ENCODE measurements around the gene BUD13. TPM values are rescaled to one million over a fixed set of nuclear protein-coding genes. Genes with fewer than 3 reads are reported as not detected.

BUD13 gene
- total and polyA plus RNA-seq, 2 of the 13 experiments (the other 11 are each of a cell fraction or from before 2014, with no cell fraction given): 13.3 to 25.9 TPM

- TF ChIP-seq ZNF574 (CRISPR knock-in tag; IDR thresholded peaks at IDR 0.05) (no peak), ZNF263 (CRISPR knock-in tag; IDR thresholded peaks at IDR 0.05) (no peak), TP53 (CRISPR knock-in tag; conservative IDR thresholded peaks at IDR 0.05) (no peak), ZNF547 (CRISPR knock-in tag; IDR thresholded peaks at IDR 0.05) (no peak), BCL6 (CRISPR knock-in tag; IDR thresholded peaks at IDR 0.05) (no peak)
- TF ChIP-seq, protein P1, sequence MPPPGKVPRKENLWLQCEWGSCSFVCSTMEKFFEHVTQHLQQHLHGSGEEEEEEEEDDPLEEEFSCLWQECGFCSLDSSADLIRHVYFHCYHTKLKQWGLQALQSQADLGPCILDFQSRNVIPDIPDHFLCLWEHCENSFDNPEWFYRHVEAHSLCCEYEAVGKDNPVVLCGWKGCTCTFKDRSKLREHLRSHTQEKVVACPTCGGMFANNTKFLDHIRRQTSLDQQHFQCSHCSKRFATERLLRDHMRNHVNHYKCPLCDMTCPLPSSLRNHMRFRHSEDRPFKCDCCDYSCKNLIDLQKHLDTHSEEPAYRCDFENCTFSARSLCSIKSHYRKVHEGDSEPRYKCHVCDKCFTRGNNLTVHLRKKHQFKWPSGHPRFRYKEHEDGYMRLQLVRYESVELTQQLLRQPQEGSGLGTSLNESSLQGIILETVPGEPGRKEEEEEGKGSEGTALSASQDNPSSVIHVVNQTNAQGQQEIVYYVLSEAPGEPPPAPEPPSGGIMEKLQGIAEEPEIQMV (CRISPR knock-in tag; IDR thresholded peaks at IDR 0.05; ENCODE audit: low read depth): no peak
- TF ChIP-seq, protein P2, sequence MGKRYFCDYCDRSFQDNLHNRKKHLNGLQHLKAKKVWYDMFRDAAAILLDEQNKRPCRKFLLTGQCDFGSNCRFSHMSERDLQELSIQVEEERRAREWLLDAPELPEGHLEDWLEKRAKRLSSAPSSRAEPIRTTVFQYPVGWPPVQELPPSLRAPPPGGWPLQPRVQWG (CRISPR knock-in tag; IDR thresholded peaks at IDR 0.05; ENCODE audit: borderline replicate concordance, low read depth): no peak
- TF ChIP-seq, protein P3, sequence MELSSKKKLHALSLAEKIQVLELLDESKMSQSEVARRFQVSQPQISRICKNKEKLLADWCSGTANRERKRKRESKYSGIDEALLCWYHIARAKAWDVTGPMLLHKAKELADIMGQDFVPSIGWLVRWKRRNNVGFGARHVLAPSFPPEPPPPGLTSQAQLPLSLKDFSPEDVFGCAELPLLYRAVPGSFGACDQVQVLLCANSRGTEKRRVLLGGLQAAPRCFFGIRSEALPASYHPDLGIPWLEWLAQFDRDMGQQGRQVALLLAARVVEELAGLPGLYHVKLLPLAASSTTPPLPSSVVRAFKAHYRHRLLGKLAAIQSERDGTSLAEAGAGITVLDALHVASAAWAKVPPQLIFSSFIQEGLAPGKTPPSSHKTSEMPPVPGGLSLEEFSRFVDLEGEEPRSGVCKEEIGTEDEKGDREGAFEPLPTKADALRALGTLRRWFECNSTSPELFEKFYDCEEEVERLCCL (CRISPR knock-in tag; IDR thresholded peaks at IDR 0.05; ENCODE audit: borderline replicate concordance): no peak
Observed at GRCh38 chr11:116814502-116814901, 41.7 kb upstream of the BUD13 start (continued).

All from HepG2 (cell line).